BE2C (cell line): ENCODE results near the gene BRSK2.
"Not testable (repeated sequence)": the region's sequence is repeated elsewhere in the genome, so short reads cannot be mapped to it uniquely, and the experiment has no call there.

Source experiments
- DNase-seq: peaks from one replicate; pipeline ENCODE4 v3.0.0-alpha.2; 2020
- H3K27me3 ChIP-seq: fragments of 250-450 bp; sonication (Bioruptor Pico); 2 replicates; pipeline ENCODE4 v1.5.1; 2020; ENCODE audit warnings: mild to moderate bottlenecking
- H3K36me3 ChIP-seq: fragments of 250-450 bp; sonication (Bioruptor Pico); 2 replicates; pipeline ENCODE4 v1.5.1; 2020; ENCODE audit warnings: mild to moderate bottlenecking
- H3K4me1 ChIP-seq: fragments of 250-450 bp; sonication (Bioruptor Pico); 2 replicates; pipeline ENCODE4 v1.5.1; 2020
- H3K4me3 ChIP-seq: 2 replicates; pipeline ENCODE4 v1.5.1; 2011; ENCODE audit warnings: low read depth, low read length
- H3K9me3 ChIP-seq: fragments of 250-450 bp; sonication (Bioruptor Pico); 2 replicates; pipeline ENCODE4 v1.5.1; 2020
- CTCF ChIP-seq: IDR thresholded peaks from 2 replicates; pipeline ENCODE4 v1.5.1; 2012; ENCODE audit warnings: mild to moderate bottlenecking, low read depth, low read length

The BRSK2 gene

GRCh38 chr11:1344056-1344635, 45.6 kb upstream of the BRSK2 start:
- no peak for DNase-seq
- no peak for TF ChIP-seq CTCF
- Histone ChIP-seq H3K4me3 (no peak overlapping the region), H3K4me1 (no peaks in the 10 kb centered on the region), H3K9me3 (no peaks in the 10 kb centered on the region), H3K27me3 (no peaks in the 10 kb centered on the region), H3K36me3 (no peaks in the 10 kb centered on the region)

GRCh38 chr11:1345737-1346513, 43.8 kb upstream of the BRSK2 start:
- Histone ChIP-seq H3K4me1 (no peaks in the 10 kb centered on the region), H3K36me3 (no peaks in the 10 kb centered on the region), H3K9me3 (no peaks in the 10 kb centered on the region), H3K27me3 (no peaks in the 10 kb centered on the region), H3K4me3 (no peak overlapping the region)
- no peak for DNase-seq
- no peak for TF ChIP-seq CTCF

- H3K4me3 ChIP-seq, result no peak overlapping the region
- H3K27me3 ChIP-seq, result no peaks in the 10 kb centered on the region
- TF ChIP-seq CTCF, result no peak
- no peaks in the 10 kb centered on the region for H3K9me3 ChIP-seq
- DNase-seq, result no peak
- H3K4me1 ChIP-seq, result no peaks in the 10 kb centered on the region
- no peaks in the 10 kb centered on the region for H3K36me3 ChIP-seq
These were observed 42.9 kb upstream of the BRSK2 start for GRCh38 chr11:1346669-1347390.

- H3K27me3 ChIP-seq, H3K4me3 ChIP-seq, DNase-seq, H3K36me3 ChIP-seq, H3K4me1 ChIP-seq, H3K9me3 ChIP-seq: not testable (repeated sequence)
These were observed 42.2 kb upstream of the BRSK2 start for GRCh38 chr11:1347411-1347999.

GRCh38 chr11:1348146-1348795, 41.5 kb upstream of the BRSK2 start:
- Histone ChIP-seq H3K36me3 (no peaks in the 10 kb centered on the region), H3K4me3 (no peak overlapping the region), H3K4me1 (no peaks in the 10 kb centered on the region), H3K27me3 (no peaks in the 10 kb centered on the region), H3K9me3 (no peaks in the 10 kb centered on the region)
- no peak for DNase-seq
- TF ChIP-seq CTCF, result no peak

- DNase-seq, result no peak
- TF ChIP-seq CTCF, result no peak
- Histone ChIP-seq H3K36me3 (no peaks in the 10 kb centered on the region), H3K4me3 (no peak overlapping the region), H3K4me1 (no peaks in the 10 kb centered on the region), H3K27me3 (no peaks in the 10 kb centered on the region), H3K9me3 (no peaks in the 10 kb centered on the region)
These were observed 40.9 kb upstream of the BRSK2 start for GRCh38 chr11:1348796-1349326.
